A549 (cell line): ENCODE data around the gene FTCD. TPM values are rescaled to one million over a fixed set of nuclear protein-coding genes. Genes with fewer than 3 reads are reported as not detected.
"Not testable (repeated sequence)": the region's sequence is repeated elsewhere in the genome, so short reads cannot be mapped to it uniquely, and the experiment has no call there.

Experiments
- ATAC-seq, 2 experiments: fragments of 200-7000 bp in 1 of 2; fragments of >200 bp in 1 of 2; cut with Nextera tagmentation in 1 of 2; cut with Tn5 transposase in 1 of 2; 3 replicates each; pipeline versions ENCODE4 v1.8.0 to v1.9.1; 2018 to 2020; ENCODE audit warnings: mild to moderate bottlenecking in 1 of 2, moderate library complexity in 1 of 2
- CTCF ChIA-PET: fragments of 300-600 bp; sonication (Branson Sonifier 250); formaldehyde crosslinking; extraction: SDS; loops from one replicate; lab custom pipeline; 2021; ENCODE audit warnings: antibody characterized with exemption, inconsistent platforms; lab: Yijun Ruan, JAX
- POLR2A ChIA-PET: fragments of 350-600 bp; formaldehyde crosslinking; extraction: SDS; loops from one replicate; lab custom pipeline; 2021; ENCODE audit warnings: antibody characterized with exemption, inconsistent platforms; lab: Yijun Ruan, JAX
- DNase-seq, 2 experiments: peaks; one replicate each; pipeline versions ENCODE4 v3.0.0 to v3.0.0-alpha.2; 2011 to 2016; ENCODE audit warnings: low read depth in 1 of 2, low spot score in 1 of 2
- FAIRE-seq: peaks from 2 replicates; lab custom pipeline; 2011; peaks lifted over from hg19 to GRCh38; lab: Jason Lieb, UNC
- H3K27ac ChIP-seq, 2 experiments: fragments of >200 bp; sonication (Bioruptor Twin); formaldehyde crosslinking; 3 replicates each; pipeline ENCODE4 v1.5.1; 2016 to 2017
- H3K4me1 ChIP-seq: fragments of >200 bp; sonication (Bioruptor Twin); formaldehyde crosslinking; 3 replicates; pipeline ENCODE4 v1.6.1; 2016
- H3K4me2 ChIP-seq: fragments of >200 bp; sonication (Bioruptor Twin); formaldehyde crosslinking; 3 replicates; pipeline ENCODE4 v1.6.1; 2016
- H3K4me3 ChIP-seq: fragments of >200 bp; sonication (Bioruptor Twin); formaldehyde crosslinking; 3 replicates; pipeline ENCODE4 v1.5.1; 2016
- H3K9me3 ChIP-seq: fragments of >200 bp; sonication (Bioruptor Twin); formaldehyde crosslinking; 3 replicates; pipeline ENCODE4 v1.6.1; 2016
- EHMT2 ChIP-seq: fragments of 200-600 bp; sonication (generic); IDR thresholded peaks from 2 replicates; pipeline ENCODE4 v1.6.1; 2016; ENCODE audit warnings: antibody characterized with exemption, low read depth, mild to moderate bottlenecking, moderate library complexity
- FOSB ChIP-seq: fragments of 250-450 bp; sonication (Bioruptor Pico); IDR thresholded peaks from 2 replicates; pipeline ENCODE4 v1.5.0; 2020; ENCODE audit warnings: mild to moderate bottlenecking, moderate library complexity
- FOSL2 ChIP-seq, 2 experiments: fragments of 450-650 bp in 1 of 2; fragments of >200 bp in 1 of 2; sonication (Bioruptor Twin) in 1 of 2; formaldehyde crosslinking; IDR thresholded peaks; 2 replicates each; pipeline versions ENCODE4 v1.5.0 to v1.6.1; 2016 to 2020; ENCODE audit warnings: mild to moderate bottlenecking in 1 of 2, moderate library complexity in 1 of 2
- GATA3 ChIP-seq: IDR thresholded peaks from 2 replicates; pipeline ENCODE4 v1.6.1; 2012; ENCODE audit warnings: borderline replicate concordance
- HEYL ChIP-seq: fragments of 250-450 bp; sonication (Bioruptor Pico); IDR thresholded peaks from 2 replicates; pipeline ENCODE4 v1.8.0; 2021; ENCODE audit warnings: mild to moderate bottlenecking, moderate library complexity
- HOXA7 ChIP-seq: fragments of 250-450 bp; sonication (Bioruptor Pico); IDR thresholded peaks from 2 replicates; pipeline ENCODE4 v1.5.0; 2020; ENCODE audit warnings: mild to moderate bottlenecking, moderate library complexity
- MAFK ChIP-seq: fragments of 450-650 bp; IDR thresholded peaks from 2 replicates; pipeline ENCODE4 v1.6.1; 2014; ENCODE audit not compliant: partially characterized antibody
- MAZ ChIP-seq: fragments of 150-350 bp; IDR thresholded peaks from 2 replicates; pipeline ENCODE4 v1.6.1; 2014; ENCODE audit warnings: antibody characterized with exemption, low read depth, low read length, borderline replicate concordance
- MYC ChIP-seq: IDR thresholded peaks from 2 replicates; pipeline ENCODE4 v1.6.1; 2012; ENCODE audit warnings: mild to moderate bottlenecking, inconsistent platforms, low read length, improper control_type of control experiment, borderline replicate concordance
- NFE2L2 ChIP-seq: fragments of 150-350 bp; conservative IDR thresholded peaks from 2 replicates; pipeline ENCODE4 v1.6.1; 2014; ENCODE audit warnings: low read length
- NR3C1 ChIP-seq: fragments of >200 bp; sonication (Bioruptor Twin); formaldehyde crosslinking; IDR thresholded peaks from 3 replicates; pipeline ENCODE4 v1.6.1; 2017
- POLR2A ChIP-seq: IDR thresholded peaks from 2 replicates; pipeline ENCODE4 v1.6.1; 2012; ENCODE audit warnings: mild to moderate bottlenecking, low read length
- POLR2AphosphoS2 ChIP-seq: conservative IDR thresholded peaks from 2 replicates; pipeline ENCODE4 v1.6.1; 2012; ENCODE audit warnings: low read length, improper control_type of control experiment, inconsistent platforms
- RAD21 ChIP-seq, 2 experiments: fragments of >200 bp in 1 of 2; sonication (Bioruptor Twin) in 1 of 2; formaldehyde crosslinking in 1 of 2; IDR thresholded peaks in 1 of 2; conservative IDR thresholded peaks in 1 of 2; 2 replicates in 1 of 2; 3 replicates in 1 of 2; pipeline ENCODE4 v1.6.1; 2012 to 2018; ENCODE audit warnings: inconsistent platforms in 1 of 2
- RARB ChIP-seq: fragments of 250-450 bp; sonication (Bioruptor Pico); IDR thresholded peaks from 2 replicates; pipeline ENCODE4 v1.8.0; 2021; ENCODE audit warnings: mild to moderate bottlenecking, moderate library complexity
- SMC3 ChIP-seq: fragments of >200 bp; sonication (Bioruptor Twin); formaldehyde crosslinking; IDR thresholded peaks from 3 replicates; pipeline ENCODE4 v1.6.1; 2018; ENCODE audit warnings: inconsistent platforms
- TFCP2L1 ChIP-seq: fragments of 250-450 bp; sonication (Bioruptor Pico); IDR thresholded peaks from 2 replicates; pipeline ENCODE4 v1.5.0; 2021; ENCODE audit warnings: mild to moderate bottlenecking
- TP53 ChIP-seq: fragments of 250-450 bp; sonication (Bioruptor Pico); IDR thresholded peaks from 2 replicates; pipeline ENCODE4 v1.5.0; 2021; ENCODE audit warnings: mild to moderate bottlenecking, moderate library complexity
- ZC3H11A ChIP-seq: fragments of 450-650 bp; IDR thresholded peaks from 2 replicates; pipeline ENCODE4 v1.6.1; 2014; ENCODE audit warnings: antibody characterized with exemption, mild to moderate bottlenecking
- WGBS: methylation state at CpG from one replicate; pipeline ENCODE4 v1.1.6; 2017; ENCODE audit errors: missing lambda C conversion rate; 5-methylcytosine and 5-hydroxymethylcytosine counted together
- polyA plus RNA-seq, 4 experiments: library from polyadenylated mRNA; depleted of rRNA in 3 of 4; stranded (reverse); fragments of >200 nt; fragmentation: RNase III in 1 of 4; extraction: RNeasy Plus Mini Kit Qiagen cat#74134 plus additional on column Dnase treatment in 1 of 4; gene quantifications; 2 replicates in 3 of 4; 3 replicates in 1 of 4; pipeline ENCODE4 v1.2.3, GENCODE V29; 2011 to 2017
- TF ChIP-seq, protein P1 (sequence below): fragments of >200 bp; sonication (Bioruptor Twin); formaldehyde crosslinking; IDR thresholded peaks from 3 replicates; pipeline ENCODE4 v1.5.1; 2016
- TF ChIP-seq, protein P2 (sequence below): IDR thresholded peaks from 2 replicates; pipeline ENCODE4 v1.6.1; 2012
- TF ChIP-seq, protein P3 (sequence below): fragments of 250-450 bp; sonication (Bioruptor Pico); IDR thresholded peaks from 2 replicates; pipeline ENCODE4 v1.5.0; 2020; ENCODE audit warnings: low read depth, mild to moderate bottlenecking, moderate library complexity
- TF ChIP-seq, protein P4 (sequence below): IDR thresholded peaks from 2 replicates; pipeline ENCODE4 v1.6.1; 2012; ENCODE audit warnings: low read depth, borderline replicate concordance

Gene FTCD
- polyA plus RNA-seq, 2 of the 4 experiments (the other 2 are of a cell fraction), result not detected

DNA sequence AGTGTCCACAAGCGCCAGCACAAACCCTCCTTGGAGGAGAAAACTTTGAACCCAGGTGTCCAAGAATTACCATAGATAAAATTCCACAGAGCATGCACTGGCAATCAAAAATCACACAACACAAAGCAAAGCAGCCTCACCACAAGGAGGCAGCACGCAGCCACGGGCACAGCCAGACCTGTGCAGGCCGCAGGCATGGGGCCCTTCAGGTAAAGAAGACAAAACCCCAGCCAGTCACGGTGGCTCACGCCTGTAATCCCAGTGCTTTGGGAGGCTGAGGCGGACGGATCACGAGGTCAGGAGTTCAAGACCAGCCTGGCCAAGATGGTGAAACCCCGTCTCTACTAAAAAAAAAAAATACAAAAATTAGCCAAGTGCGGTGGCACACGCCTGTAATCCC lies 8.0 kb downstream of the FTCD start:
- not testable (repeated sequence) for H3K4me3 ChIP-seq, H3K9me3 ChIP-seq
- TF ChIP-seq, protein P1, sequence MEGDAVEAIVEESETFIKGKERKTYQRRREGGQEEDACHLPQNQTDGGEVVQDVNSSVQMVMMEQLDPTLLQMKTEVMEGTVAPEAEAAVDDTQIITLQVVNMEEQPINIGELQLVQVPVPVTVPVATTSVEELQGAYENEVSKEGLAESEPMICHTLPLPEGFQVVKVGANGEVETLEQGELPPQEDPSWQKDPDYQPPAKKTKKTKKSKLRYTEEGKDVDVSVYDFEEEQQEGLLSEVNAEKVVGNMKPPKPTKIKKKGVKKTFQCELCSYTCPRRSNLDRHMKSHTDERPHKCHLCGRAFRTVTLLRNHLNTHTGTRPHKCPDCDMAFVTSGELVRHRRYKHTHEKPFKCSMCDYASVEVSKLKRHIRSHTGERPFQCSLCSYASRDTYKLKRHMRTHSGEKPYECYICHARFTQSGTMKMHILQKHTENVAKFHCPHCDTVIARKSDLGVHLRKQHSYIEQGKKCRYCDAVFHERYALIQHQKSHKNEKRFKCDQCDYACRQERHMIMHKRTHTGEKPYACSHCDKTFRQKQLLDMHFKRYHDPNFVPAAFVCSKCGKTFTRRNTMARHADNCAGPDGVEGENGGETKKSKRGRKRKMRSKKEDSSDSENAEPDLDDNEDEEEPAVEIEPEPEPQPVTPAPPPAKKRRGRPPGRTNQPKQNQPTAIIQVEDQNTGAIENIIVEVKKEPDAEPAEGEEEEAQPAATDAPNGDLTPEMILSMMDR, result peak; percentile 44
- TF ChIP-seq SMC3, result 0 out of 3 replicates have a peak, but pooled peaks have one; percentile 33
- TF ChIP-seq, protein P2, sequence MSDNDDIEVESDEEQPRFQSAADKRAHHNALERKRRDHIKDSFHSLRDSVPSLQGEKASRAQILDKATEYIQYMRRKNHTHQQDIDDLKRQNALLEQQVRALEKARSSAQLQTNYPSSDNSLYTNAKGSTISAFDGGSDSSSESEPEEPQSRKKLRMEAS, result 0 out of 2 replicates have a peak, but pooled peaks have one; percentile 30
- peak; percentile 51 to 64 for TF ChIP-seq RAD21 (conservative IDR thresholded peaks at IDR 0.05 in 1 of 2, IDR thresholded peaks at IDR 0.05 in 1 of 2)
- TF ChIP-seq, all 56 proteins: peak for 4; not testable (repeated sequence) for 52
- H3K27ac ChIP-seq, H3K4me2 ChIP-seq, POLR2A ChIA-PET, H3K4me1 ChIP-seq, FAIRE-seq: not testable (repeated sequence)
- ATAC-seq (peak in 1 of 2 experiments; percentile 77; a peak in 3 of 6 replicates), DNase-seq (peak; percentile 49 to 70)
- 33% methylated on average over 12 of the region's 12 CpGs for WGBS
- CTCF ChIA-PET, result interaction anchor here (0.8 to 1.8 kb wide), 6 partner anchors 12 to 71 kb away, joined by 3 to 9 read pairs (median 4); no protein-coding TSS in a partner anchor

DNA sequence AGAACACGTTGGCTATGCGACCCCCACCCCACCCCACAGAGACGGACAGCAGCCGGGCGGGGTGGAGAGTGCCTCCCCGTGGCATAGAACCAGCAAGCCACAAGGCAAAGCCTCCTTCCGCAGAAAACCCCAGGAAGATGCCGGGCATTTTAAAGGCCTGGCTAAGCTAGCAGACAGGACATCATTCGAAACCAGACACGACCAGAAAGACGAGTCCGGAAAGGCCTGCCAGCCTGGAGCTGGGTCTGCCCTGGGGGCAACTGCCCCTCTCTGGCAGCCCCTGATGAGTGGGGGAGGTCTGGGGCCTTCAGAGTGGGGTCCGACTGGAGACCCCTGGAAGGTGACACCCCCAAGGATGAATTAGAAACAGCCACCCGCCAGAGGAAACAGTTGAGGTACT lies 8.5 kb downstream of the FTCD start:
- TF ChIP-seq FOSL2 (IDR thresholded peaks at IDR 0.05), result no peak
- no peak for TF ChIP-seq FOSL2 (CRISPR knock-in tag; IDR thresholded peaks at IDR 0.05)
- no peak for TF ChIP-seq TFCP2L1 (CRISPR knock-in tag)
- no peak for TF ChIP-seq GATA3
- TF ChIP-seq, protein P3, sequence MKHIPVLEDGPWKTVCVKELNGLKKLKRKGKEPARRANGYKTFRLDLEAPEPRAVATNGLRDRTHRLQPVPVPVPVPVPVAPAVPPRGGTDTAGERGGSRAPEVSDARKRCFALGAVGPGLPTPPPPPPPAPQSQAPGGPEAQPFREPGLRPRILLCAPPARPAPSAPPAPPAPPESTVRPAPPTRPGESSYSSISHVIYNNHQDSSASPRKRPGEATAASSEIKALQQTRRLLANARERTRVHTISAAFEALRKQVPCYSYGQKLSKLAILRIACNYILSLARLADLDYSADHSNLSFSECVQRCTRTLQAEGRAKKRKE (CRISPR knock-in tag), result no peak
- no peak for TF ChIP-seq ZC3H11A
- no peak for TF ChIP-seq NFE2L2
- TF ChIP-seq NR3C1, result no peak
- TF ChIP-seq MYC, result no peak
- TF ChIP-seq MAFK, result no peak
- TF ChIP-seq POLR2AphosphoS2, result no peak
- no peak for TF ChIP-seq HOXA7
- no peak for TF ChIP-seq POLR2A
- TF ChIP-seq MAZ, result no peak
- TF ChIP-seq EHMT2, result no peak
- no peak for TF ChIP-seq HEYL (CRISPR knock-in tag)
- no peak for TF ChIP-seq FOSB (CRISPR knock-in tag)
- TF ChIP-seq, protein P4, sequence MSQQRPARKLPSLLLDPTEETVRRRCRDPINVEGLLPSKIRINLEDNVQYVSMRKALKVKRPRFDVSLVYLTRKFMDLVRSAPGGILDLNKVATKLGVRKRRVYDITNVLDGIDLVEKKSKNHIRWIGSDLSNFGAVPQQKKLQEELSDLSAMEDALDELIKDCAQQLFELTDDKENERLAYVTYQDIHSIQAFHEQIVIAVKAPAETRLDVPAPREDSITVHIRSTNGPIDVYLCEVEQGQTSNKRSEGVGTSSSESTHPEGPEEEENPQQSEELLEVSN, result no peak
- TF ChIP-seq TP53, result no peak
- TF ChIP-seq RARB (CRISPR knock-in tag), result no peak
- TF ChIP-seq, all 56 proteins: peak for 0
- H3K27ac ChIP-seq, result no peak overlapping the region
- no peak overlapping the region for H3K4me2 ChIP-seq
- DNase-seq (no peak), FAIRE-seq (no peak), ATAC-seq (no peak)
- POLR2A ChIA-PET, result no interaction called here
- no peak overlapping the region for H3K4me3 ChIP-seq
- WGBS, result 58% methylated on average over 7 of the region's 14 CpGs
- H3K9me3 ChIP-seq, result no peaks in the 10 kb centered on the region
- CTCF ChIA-PET, result interaction anchor here (0.7 to 1.8 kb wide), 6 partner anchors 12 to 81 kb away, joined by 3 to 9 read pairs (median 4); partner anchors contain the start of gene LSS
- H3K4me1 ChIP-seq, result no peaks in the 10 kb centered on the region
